GM21515 (cell line): ENCODE measurements around the gene UNC93A.
"Not testable (repeated sequence)": the region's sequence is repeated elsewhere in the genome, so short reads cannot be mapped to it uniquely, and the experiment has no call there.

Experiments used
- ATAC-seq: cut with Tn5 transposase; IDR thresholded peaks from one replicate; pipeline ENCODE4 v1.9.1; 2021; ENCODE audit not compliant: unreplicated experiment

Gene UNC93A

GRCh38 chr6:167338541-167339117 is 47.5 kb downstream of the UNC93A start:
- ATAC-seq: no peak

- ATAC-seq: no peak
Observed at GRCh38 chr6:167341038-167341583, 50.0 kb downstream of the UNC93A start.

DNA sequence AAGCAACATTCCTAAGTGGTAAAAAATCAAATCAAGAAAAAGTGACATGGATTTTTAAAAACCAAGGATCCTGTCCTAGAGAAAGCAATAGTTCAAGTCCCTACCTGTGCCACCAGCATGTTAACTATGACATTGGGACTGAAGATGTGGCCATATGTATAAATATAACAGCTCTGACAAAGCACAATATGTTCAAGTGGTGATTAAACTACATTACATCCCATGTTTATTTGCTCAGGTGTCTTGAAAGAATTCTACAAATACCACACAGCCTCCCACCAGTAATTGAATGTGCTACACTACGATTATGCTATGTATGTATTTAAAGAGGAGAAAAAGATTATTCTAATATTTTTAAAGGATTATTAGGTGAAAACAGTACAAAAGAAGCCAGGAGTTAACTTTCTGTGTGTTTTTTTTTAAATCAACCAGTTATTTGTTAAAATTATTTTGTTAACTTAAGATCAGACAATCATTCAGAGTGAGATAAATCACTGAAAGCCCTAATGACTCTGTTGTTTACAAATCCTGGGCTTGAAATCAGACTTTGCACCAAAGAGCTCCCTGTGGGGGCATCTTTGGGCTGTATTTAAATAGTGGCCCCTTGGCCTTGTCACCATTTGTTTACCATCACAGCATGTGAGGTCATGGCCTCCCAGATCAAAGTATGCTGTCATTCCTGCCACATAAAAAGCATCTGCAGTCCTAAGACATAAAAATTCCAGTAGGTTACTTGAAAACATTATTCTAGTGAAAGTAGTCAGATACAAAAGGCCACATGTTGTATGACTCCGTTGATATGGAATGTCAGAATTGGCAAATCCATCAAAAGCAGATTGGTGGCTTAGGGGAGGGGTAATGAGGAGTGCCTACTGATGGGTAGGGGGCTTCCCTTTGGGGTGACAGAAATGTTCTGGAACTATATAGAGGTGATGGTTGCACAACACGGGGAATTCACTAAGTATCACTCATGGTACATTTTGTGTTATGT is 50.8 kb downstream of the UNC93A start:
- ATAC-seq: no peak

- ATAC-seq: no peak
Observed at GRCh38 chr6:167342879-167343610, 51.9 kb downstream of the UNC93A start.

GRCh38 chr6:167345348-167345747 is 54.2 kb downstream of the UNC93A start:
- no peak for ATAC-seq

DNA sequence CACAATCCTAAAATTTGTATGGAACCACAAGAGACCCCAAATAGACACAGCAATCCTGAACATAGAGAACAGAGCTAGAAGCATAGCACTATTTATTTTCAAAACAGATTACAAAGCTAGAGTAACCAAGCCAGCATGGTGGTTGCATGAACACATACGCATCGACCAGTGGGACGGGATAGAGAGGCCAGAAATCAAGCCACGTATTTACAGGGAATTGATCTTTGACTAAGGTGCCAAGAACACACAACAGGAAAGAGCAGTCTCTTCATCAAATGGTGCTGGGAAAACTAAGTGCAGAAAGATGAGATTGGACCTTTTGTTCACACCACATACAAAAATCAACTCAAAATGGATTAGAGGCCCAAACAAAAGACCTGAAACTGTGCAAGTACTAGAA is 54.8 kb downstream of the UNC93A start:
- ATAC-seq: no peak

GRCh38 chr6:167347226-167347625 is 56.1 kb downstream of the UNC93A start:
- no peak for ATAC-seq

DNA sequence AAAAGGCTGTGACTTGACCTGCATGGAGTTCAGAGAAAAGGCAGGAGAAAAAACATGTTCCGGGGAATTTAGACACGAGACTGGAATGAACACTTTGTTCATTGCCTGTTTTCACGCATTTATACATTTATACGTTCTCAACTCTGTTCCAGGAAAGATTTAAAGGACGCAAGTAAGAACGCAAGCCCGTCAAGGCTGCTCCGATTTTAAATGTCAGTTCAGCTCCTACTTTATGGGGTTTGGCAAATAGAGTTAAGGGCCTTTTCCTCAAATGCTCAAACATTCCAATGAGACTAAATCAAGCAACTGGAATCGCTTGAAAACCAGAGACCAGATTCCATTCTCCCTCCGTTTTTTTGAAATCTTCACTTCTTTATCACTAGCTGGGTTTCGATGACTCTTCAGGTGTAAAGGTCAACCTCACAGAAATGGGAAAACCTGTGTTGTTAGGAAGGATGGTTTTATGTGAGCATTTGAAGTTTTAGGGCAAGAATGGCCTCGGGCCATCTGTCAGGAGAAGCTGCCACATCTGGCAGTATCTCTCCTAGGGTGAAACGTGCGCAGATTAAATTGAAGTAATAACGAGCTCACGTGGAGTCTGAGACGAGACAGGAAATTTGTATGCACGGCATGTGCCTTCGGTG is 58.6 kb downstream of the UNC93A start:
- no peak for ATAC-seq

- no peak for ATAC-seq
Observed at GRCh38 chr6:167350275-167350696, 59.2 kb downstream of the UNC93A start.

DNA sequence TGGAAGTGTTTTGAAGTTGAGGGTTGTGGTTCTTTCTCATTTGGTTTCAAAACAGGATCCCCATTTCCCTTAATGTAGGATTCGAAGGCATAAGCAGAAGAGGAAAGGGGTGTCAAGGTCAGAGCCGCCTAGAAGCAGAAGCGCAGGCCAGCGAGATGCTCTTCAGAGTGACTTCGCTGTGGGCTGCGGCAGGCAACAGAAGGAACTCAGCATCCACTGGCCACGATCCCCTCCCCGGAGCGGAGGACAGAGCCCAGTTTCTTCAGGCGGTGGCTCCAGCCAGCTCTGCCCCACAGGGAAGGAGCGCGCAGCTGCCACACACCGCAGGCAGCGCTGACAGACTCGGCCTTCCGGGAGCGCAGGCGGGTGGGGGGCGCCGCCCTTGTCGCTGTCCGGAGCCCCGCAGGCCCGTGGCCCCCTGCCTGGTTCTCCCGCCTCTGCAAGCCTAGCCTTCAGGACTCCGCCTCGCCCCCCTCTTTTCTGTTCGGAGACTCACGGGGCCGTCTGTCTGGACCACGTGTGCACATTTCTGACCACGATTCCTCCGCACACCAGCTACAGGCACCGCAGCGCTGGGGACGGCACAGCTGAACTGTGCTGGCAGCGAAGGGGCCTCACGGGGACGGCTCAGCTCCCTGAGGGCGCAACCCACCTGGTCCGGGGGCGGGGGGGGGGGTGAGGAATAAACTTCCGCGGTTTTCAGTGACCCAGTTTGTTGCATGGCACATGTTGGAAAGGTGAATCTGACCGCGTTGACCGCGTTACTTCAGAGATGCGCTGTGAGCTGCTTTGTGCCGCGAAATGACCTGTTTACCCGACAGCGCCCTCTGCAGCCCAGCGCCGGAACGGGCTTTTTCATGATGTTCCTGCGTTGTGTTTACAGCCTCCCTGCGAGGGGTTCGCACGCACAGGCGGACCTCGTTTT is 59.9 kb downstream of the UNC93A start:
- peak; percentile 55 for ATAC-seq

DNA sequence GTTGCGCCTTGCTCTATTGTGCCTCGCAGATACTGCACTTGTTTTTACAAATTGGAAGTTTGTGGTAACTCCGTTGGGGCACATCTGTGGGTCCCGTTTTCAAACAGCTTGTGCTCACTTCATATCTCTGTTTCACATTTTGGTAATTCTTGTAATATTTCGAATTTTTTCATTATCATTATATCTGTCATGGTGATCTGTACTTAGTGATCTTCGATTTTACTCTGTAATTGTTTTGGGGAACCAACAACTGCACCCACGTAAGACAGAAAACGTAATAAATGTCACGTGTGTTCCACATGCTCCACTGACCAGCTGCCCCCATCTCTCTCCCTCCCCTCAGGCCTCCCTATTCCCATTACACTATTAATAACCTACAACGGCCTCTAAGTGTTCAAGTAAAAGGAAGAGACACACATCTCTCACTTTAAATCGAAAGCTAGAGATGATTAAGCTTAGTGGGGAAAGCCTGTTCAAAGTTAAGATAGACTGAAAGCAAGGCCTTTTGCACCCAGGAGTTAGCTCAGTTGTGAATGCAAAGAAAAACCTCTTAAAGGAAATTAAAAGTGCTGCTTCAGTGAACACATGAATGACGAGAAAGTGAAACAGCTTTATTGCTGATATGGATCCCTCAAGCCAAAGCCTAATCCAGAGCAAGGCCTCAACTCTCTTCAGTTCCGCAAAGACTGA is 60.7 kb downstream of the UNC93A start:
- peak; percentile 38 for ATAC-seq

GRCh38 chr6:167356874-167357273 is 65.8 kb downstream of the UNC93A start:
- no peak for ATAC-seq

DNA sequence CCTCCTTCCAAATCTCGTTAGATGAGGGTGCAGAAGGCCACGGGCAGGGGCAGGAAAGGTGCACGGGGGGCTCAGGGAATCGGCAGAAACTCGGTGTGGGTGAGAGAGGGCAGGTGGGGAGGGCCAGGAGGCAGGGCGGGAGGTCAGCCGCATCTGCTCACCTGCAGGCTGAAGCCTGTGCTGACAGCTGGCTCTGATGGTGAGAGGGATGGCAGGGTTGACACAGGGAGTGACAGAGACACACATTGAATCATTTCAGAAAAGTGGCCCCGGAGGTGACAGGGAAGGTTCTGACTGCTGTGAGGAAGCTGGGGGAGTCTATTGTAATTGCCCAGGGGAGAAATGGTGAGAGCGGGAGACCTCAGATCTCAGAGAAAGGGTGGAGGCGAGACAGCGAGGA is 67.3 kb downstream of the UNC93A start:
- not testable (repeated sequence) for ATAC-seq

GRCh38 chr6:167361170-167361569 is 70.1 kb downstream of the UNC93A start:
- ATAC-seq: not testable (repeated sequence)
